ENCODE measurements around the gene NTSR1.

NTSR1 gene

DNA sequence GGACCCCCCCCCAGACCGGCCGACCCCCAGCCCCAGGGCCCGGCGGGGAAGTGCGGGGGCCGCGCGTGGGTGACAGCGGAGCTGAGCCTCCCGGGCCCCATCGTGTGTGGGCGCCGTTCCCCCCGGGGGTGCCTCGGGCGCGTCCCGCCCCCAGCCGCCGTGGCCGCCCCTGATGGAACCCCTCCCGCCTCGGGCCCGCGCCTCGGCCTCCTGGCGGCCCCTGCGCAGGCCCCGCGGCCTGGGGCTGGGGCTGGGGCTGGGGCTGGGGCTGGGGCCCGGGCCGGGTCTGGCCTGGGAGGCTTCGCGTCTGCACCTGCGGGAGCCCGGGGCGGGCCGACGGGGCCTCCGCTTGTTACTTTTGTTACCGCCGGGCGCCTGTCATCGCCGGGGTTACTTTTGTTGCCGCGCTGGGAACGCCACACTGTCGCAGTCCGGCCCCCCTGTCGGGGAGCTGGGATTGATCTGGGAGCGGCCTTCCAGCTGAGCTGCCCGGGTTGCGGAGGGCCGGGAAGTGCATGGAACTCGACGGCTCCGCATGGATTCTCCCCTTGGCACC is 96.6 kb downstream of the NTSR1 start:
- DNase-seq: no peak

- no peak for DNase-seq
Measured at GRCh38 chr20:62805711-62806382, 97.2 kb downstream of the NTSR1 start.

- DNase-seq: no peak
Measured at GRCh38 chr20:62806383-62807050, 97.9 kb downstream of the NTSR1 start.

GRCh38 chr20:62807444-62808210 is 99.0 kb downstream of the NTSR1 start:
- DNase-seq: no peak

GRCh38 chr20:62808211-62808865 is 99.7 kb downstream of the NTSR1 start:
- peak; percentile 69 for DNase-seq

- no peak for DNase-seq
Measured at GRCh38 chr20:62809530-62810428, 101.1 kb downstream of the NTSR1 start.

DNA sequence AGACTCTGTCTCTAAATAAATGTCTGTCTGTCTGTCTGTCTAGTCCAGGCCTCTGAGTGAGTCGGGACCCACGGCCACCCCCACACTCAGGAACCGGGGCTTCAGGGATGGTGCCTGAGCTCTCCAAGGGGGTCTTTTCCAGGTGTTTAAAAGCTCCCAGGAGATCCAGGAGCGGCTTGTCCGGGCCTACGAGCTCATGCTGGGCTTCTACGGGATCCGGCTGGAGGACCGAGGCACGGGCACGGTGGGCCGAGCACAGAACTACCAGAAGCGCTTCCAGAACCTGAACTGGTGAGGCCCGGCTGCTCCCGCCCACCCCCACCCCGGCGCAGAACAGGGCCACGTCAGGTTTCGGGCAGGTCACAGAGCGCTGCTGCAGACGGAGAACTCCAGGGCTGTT is 102.7 kb downstream of the NTSR1 start:
- DNase-seq: no peak

- no peak for DNase-seq
Measured at GRCh38 chr20:62811720-62812119, 103.1 kb downstream of the NTSR1 start.
